K562 (cell line): ENCODE measurements around the gene RNF223. TPM values are rescaled to one million over a fixed set of nuclear protein-coding genes. Genes with fewer than 3 reads are reported as not detected.

Experiments
- JUN ChIP-seq, 2 experiments: sonication (generic) in 1 of 2; formaldehyde crosslinking in 1 of 2; IDR thresholded peaks; 2 replicates each; pipeline versions ENCODE4 v1.6.1 to v1.8.0; 2012 to 2022; ENCODE audit warnings: borderline replicate concordance in 2 of 2, mild to moderate bottlenecking in 2 of 2, improper control_type of control experiment in 1 of 2, low read depth in 1 of 2, low read length in 1 of 2, missing genetic modification reagents in 1 of 2
- PRDM10 ChIP-seq: fragments of 450-650 bp; IDR thresholded peaks from 2 replicates; pipeline ENCODE4 v1.6.1; 2018; ENCODE audit not compliant: partially characterized antibody
- TCF7L2 ChIP-seq: fragments of 150-350 bp; IDR thresholded peaks from 2 replicates; pipeline ENCODE4 v1.6.1; 2016; ENCODE audit warnings: low read depth, mild to moderate bottlenecking, low read length, moderate library complexity
- polyA plus RNA-seq, 8 experiments: library from polyadenylated mRNA; depleted of rRNA in 4 of 8; stranded (reverse) in 5 of 8; unstranded in 3 of 8; fragments of >200 nt; fragmentation: Nextera tagmentation in 2 of 8; fragmentation: Illumina TruSeq in 1 of 8; extraction: Ambion mirVana in 2 of 8; extraction: Trizol in 1 of 8; gene quantifications; 2 replicates each; pipeline versions ENCODE4 v1.2.1 to v1.2.3, GENCODE V29; 2011 to 2014; ENCODE audit warnings: inconsistent platforms in 1 of 8, missing spikeins in 1 of 8
- total RNA-seq, 7 experiments: library from RNA; depleted of rRNA in 6 of 7; stranded (reverse); fragments of >200 nt in 6 of 7; fragmentation: Illumina TruSeq in 2 of 7; extraction: Trizol in 2 of 7; gene quantifications; 2 replicates each; pipeline versions ENCODE4 v1.2.1 to v1.2.3, GENCODE V29; 2011 to 2021; ENCODE audit warnings: low replicate concordance in 1 of 7
- TF ChIP-seq, protein P1 (sequence below): IDR thresholded peaks from 3 replicates; pipeline ENCODE4 v1.6.1; 2011; ENCODE audit warnings: borderline replicate concordance, mild to moderate bottlenecking; ENCODE audit not compliant: insufficient read length, insufficient read depth

Gene RNF223
- total and polyA plus RNA-seq, 9 of the 15 experiments (the other 6 are each of a cell fraction or from before 2014, with no cell fraction given), result 0.04 to 0.32 TPM; not detected in 7

- no peak for TF ChIP-seq PRDM10
- TF ChIP-seq, protein P1, sequence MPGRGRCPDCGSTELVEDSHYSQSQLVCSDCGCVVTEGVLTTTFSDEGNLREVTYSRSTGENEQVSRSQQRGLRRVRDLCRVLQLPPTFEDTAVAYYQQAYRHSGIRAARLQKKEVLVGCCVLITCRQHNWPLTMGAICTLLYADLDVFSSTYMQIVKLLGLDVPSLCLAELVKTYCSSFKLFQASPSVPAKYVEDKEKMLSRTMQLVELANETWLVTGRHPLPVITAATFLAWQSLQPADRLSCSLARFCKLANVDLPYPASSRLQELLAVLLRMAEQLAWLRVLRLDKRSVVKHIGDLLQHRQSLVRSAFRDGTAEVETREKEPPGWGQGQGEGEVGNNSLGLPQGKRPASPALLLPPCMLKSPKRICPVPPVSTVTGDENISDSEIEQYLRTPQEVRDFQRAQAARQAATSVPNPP, result no peak
- TF ChIP-seq TCF7L2, result no peak
- TF ChIP-seq JUN (IDR thresholded peaks at IDR 0.05; ENCODE audit: borderline replicate concordance, low read depth, low read length), result no peak
- TF ChIP-seq JUN (CRISPR knock-in tag; IDR thresholded peaks at IDR 0.05; ENCODE audit: borderline replicate concordance), result 0 out of 2 replicates have a peak, but pooled peaks have one; percentile 2
Observed at GRCh38 chr1:1072849-1073742, 1.0 kb downstream of the RNF223 start (continued).
